Right lobe of liver (tissue), 4 donors: Measurements from ENCODE around the gene AMIGO1.
A peak's percentile ranks its signal among the peaks of the same experiment; 100 is the strongest.

Experiments
- POLR2A ChIP-seq: fragments of 450-650 bp; IDR thresholded peaks from one replicate; pipeline ENCODE4 v1.6.1; 2017; ENCODE audit warnings: antibody characterized with exemption, mild to moderate bottlenecking
- TF ChIP-seq, protein P1 (sequence below), 4 donors: fragments of 200-600 bp in 3 of 4; fragments of 450-650 bp in 1 of 4; IDR thresholded peaks; one replicate each; pipeline versions ENCODE4 v1.5.1 to v1.8.0; 2016 to 2022; ENCODE audit warnings: antibody characterized with exemption in 4 of 4, mild to moderate bottlenecking in 2 of 4
- donor health status: DM: no; HTN: no; CAD: no.
- donor health status: DM: no; HTN: no; CAD: no.
- donor health status: DM: no; HTN: yes; CAD: no.

DNA sequence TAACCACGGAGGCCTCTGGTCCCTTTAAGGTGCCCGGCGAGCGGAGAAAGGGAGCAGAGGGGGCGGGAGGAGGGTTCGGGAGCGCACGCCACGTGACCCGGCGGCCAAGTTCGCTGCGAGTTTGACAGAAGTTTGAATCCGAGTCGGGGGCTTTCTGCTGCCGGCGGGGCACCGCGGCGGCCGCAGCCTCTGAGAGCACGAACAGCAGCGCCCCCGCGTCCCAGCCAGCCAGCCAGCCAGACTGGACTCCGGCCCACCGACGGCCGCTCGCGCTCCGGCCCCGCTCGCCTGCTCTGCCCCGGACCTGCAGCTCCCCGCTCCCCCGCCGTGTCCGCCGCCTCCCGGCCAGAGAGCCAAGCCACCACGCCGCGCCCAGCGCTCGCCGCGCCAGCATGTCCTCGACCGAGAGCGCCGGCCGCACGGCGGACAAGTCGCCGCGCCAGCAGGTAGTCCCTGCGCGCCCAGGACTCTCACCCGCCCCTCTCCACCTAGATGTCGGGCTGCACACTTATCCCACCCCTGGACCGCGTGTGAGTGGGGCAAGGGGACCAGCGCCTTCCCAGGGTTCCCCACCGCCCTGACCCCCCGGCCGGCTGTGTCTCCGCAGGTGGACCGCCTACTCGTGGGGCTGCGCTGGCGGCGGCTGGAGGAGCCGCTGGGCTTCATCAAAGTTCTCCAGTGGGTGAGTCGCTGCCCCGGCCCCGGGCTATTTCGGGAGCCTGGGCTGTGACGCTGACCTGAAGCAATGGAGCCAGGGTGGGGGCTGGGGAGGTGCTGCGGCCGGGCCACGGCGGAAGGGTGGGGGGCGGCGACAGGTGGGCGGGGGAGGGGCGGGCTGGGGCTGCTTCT is 42.9 kb downstream of the AMIGO1 start, which contains the start of gene SYPL2:
- TF ChIP-seq POLR2A, result peak; percentile 29
- TF ChIP-seq, protein P1, sequence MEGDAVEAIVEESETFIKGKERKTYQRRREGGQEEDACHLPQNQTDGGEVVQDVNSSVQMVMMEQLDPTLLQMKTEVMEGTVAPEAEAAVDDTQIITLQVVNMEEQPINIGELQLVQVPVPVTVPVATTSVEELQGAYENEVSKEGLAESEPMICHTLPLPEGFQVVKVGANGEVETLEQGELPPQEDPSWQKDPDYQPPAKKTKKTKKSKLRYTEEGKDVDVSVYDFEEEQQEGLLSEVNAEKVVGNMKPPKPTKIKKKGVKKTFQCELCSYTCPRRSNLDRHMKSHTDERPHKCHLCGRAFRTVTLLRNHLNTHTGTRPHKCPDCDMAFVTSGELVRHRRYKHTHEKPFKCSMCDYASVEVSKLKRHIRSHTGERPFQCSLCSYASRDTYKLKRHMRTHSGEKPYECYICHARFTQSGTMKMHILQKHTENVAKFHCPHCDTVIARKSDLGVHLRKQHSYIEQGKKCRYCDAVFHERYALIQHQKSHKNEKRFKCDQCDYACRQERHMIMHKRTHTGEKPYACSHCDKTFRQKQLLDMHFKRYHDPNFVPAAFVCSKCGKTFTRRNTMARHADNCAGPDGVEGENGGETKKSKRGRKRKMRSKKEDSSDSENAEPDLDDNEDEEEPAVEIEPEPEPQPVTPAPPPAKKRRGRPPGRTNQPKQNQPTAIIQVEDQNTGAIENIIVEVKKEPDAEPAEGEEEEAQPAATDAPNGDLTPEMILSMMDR (IDR thresholded peaks at IDR 0.05), result peak in 1 of 4 donors; percentile 2
